ENCODE measurements around the gene MASP1.

DNA sequence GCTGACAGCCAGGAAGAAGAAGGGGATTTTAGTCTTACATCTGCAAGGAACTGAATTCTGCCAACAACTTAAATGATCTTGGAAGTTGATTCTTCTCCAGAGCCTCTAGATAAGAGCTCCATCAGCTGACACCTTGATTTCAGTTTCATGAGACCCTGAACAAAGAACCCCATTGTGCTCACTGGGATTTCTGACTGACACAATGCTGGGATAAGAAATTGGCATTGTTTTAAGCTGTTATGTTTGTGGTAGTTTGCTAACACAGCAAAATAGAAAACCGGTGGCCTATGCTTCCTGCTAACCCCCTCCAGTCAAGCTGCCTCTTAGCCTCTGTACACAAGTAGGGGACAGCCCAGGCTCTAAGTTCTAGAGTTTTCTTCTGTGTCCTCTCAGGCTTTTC is 36.2 kb downstream of the MASP1 start:
- TF ChIP-seq, protein P1, sequence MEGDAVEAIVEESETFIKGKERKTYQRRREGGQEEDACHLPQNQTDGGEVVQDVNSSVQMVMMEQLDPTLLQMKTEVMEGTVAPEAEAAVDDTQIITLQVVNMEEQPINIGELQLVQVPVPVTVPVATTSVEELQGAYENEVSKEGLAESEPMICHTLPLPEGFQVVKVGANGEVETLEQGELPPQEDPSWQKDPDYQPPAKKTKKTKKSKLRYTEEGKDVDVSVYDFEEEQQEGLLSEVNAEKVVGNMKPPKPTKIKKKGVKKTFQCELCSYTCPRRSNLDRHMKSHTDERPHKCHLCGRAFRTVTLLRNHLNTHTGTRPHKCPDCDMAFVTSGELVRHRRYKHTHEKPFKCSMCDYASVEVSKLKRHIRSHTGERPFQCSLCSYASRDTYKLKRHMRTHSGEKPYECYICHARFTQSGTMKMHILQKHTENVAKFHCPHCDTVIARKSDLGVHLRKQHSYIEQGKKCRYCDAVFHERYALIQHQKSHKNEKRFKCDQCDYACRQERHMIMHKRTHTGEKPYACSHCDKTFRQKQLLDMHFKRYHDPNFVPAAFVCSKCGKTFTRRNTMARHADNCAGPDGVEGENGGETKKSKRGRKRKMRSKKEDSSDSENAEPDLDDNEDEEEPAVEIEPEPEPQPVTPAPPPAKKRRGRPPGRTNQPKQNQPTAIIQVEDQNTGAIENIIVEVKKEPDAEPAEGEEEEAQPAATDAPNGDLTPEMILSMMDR (conservative IDR thresholded peaks at IDR 0.05; ENCODE audit: low read depth in 2 of 2): no peak
- TF ChIP-seq EZH2 (IDR thresholded peaks at IDR 0.05; ENCODE audit: low read depth, unreplicated experiment) (no peak), POLR2AphosphoS5 (IDR thresholded peaks at IDR 0.05; ENCODE audit: low read depth) (no peak), EZH2phosphoT487 (IDR thresholded peaks at IDR 0.05; ENCODE audit: unreplicated experiment) (no peak)
- TF ChIP-seq, protein P2, sequence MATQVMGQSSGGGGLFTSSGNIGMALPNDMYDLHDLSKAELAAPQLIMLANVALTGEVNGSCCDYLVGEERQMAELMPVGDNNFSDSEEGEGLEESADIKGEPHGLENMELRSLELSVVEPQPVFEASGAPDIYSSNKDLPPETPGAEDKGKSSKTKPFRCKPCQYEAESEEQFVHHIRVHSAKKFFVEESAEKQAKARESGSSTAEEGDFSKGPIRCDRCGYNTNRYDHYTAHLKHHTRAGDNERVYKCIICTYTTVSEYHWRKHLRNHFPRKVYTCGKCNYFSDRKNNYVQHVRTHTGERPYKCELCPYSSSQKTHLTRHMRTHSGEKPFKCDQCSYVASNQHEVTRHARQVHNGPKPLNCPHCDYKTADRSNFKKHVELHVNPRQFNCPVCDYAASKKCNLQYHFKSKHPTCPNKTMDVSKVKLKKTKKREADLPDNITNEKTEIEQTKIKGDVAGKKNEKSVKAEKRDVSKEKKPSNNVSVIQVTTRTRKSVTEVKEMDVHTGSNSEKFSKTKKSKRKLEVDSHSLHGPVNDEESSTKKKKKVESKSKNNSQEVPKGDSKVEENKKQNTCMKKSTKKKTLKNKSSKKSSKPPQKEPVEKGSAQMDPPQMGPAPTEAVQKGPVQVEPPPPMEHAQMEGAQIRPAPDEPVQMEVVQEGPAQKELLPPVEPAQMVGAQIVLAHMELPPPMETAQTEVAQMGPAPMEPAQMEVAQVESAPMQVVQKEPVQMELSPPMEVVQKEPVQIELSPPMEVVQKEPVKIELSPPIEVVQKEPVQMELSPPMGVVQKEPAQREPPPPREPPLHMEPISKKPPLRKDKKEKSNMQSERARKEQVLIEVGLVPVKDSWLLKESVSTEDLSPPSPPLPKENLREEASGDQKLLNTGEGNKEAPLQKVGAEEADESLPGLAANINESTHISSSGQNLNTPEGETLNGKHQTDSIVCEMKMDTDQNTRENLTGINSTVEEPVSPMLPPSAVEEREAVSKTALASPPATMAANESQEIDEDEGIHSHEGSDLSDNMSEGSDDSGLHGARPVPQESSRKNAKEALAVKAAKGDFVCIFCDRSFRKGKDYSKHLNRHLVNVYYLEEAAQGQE (IDR thresholded peaks at IDR 0.05; ENCODE audit: unreplicated experiment): no peak
